Activated CD4-positive, alpha-beta memory T cell treated with anti-CD3 and anti-CD28 coated beads for 36 hours (primary cell): ENCODE data around the gene RHOH. TPM values are rescaled to one million over a fixed set of nuclear protein-coding genes. Genes with fewer than 3 reads are reported as not detected.
A peak's percentile ranks its signal among the peaks of the same experiment; 100 is the strongest.
"Not testable (repeated sequence)": the region's sequence is repeated elsewhere in the genome, so short reads cannot be mapped to it uniquely, and the experiment has no call there.

Source experiments
- CTCF ChIA-PET: fragments of 350-600 bp; sonication (Branson Sonifier 250); formaldehyde crosslinking; loops from one replicate; lab custom pipeline; 2021; ENCODE audit warnings: antibody characterized with exemption, inconsistent platforms; lab: Charles Lee
- POLR2A ChIA-PET: fragments of 350-600 bp; sonication (Branson Sonifier 250); formaldehyde crosslinking; loops from one replicate; lab custom pipeline; 2021; ENCODE audit warnings: antibody characterized with exemption; lab: Charles Lee
- DNase-seq: peaks from one replicate; pipeline ENCODE4 v3.0.0-alpha.2; 2020
- H3K27ac Mint-ChIP-seq: one replicate; pipeline ENCODE4 v1.8.0; 2021; ENCODE audit warnings: mixed read lengths
- H3K27me3 Mint-ChIP-seq: one replicate; pipeline ENCODE4 v1.8.0; 2021; ENCODE audit warnings: mixed read lengths
- H3K36me3 Mint-ChIP-seq: one replicate; pipeline ENCODE4 v1.8.0; 2021; ENCODE audit warnings: mixed read lengths
- H3K4me1 Mint-ChIP-seq: one replicate; pipeline ENCODE4 v1.8.0; 2021; ENCODE audit warnings: low read depth, mixed read lengths
- H3K4me3 Mint-ChIP-seq: one replicate; pipeline ENCODE4 v1.8.0; 2021; ENCODE audit warnings: mild to moderate bottlenecking, mixed read lengths
- H3K9me3 Mint-ChIP-seq: one replicate; pipeline ENCODE4 v1.8.0; 2021; ENCODE audit warnings: mixed read lengths
- intact Hi-C: fragments of 100-400 bp; cut with micrococcal nuclease; formaldehyde crosslinking; loops from one replicate; pipeline ENCODE4 v1.15.1; 2023
- total RNA-seq, 2 experiments: library from RNA; stranded (reverse); gene quantifications; one replicate each; pipeline ENCODE4 v1.2.3, GENCODE V29; 2021

RHOH gene
- total RNA-seq, 2 experiments from 2014 or later = 97.5 to 98.6 TPM

- DNase-seq, H3K36me3 Mint-ChIP-seq, intact Hi-C loops, H3K27me3 Mint-ChIP-seq, H3K9me3 Mint-ChIP-seq, H3K4me3 Mint-ChIP-seq: not testable (repeated sequence)
- POLR2A ChIA-PET = interaction anchor here (0.6 to 2.2 kb wide), 7 partner anchors 10 to 88 kb away, joined by 3 to 12 read pairs (median 5); no protein-coding TSS in a partner anchor
- CTCF ChIA-PET = interaction anchor here (0.7 to 2.3 kb wide), 5 partner anchors 27 to 151 kb away, joined by 3 to 16 read pairs (median 8); no protein-coding TSS in a partner anchor
- H3K27ac Mint-ChIP-seq = peak overlapping the region; percentile 82
- H3K4me1 Mint-ChIP-seq = peaks cover 55% of the 10 kb centered on the region
Observed at GRCh38 chr4:40282857-40283256, 86.0 kb downstream of the RHOH start.

- DNase-seq = peak; percentile 59
- peak overlapping the region; percentile 82 for H3K27ac Mint-ChIP-seq
- intact Hi-C loops = no loop called here
- H3K27me3 Mint-ChIP-seq = no peaks in the 10 kb centered on the region
- H3K4me1 Mint-ChIP-seq = peaks cover 57% of the 10 kb centered on the region
- no peaks in the 10 kb centered on the region for H3K36me3 Mint-ChIP-seq
- POLR2A ChIA-PET = interaction anchor here (0.6 to 2.2 kb wide), 11 partner anchors 9 to 88 kb away, joined by 3 to 12 read pairs (median 4); no protein-coding TSS in a partner anchor
- peaks cover 8% of the 10 kb centered on the region for H3K9me3 Mint-ChIP-seq
- H3K4me3 Mint-ChIP-seq = peak overlapping the region; percentile 55
- CTCF ChIA-PET = interaction anchor here (0.7 to 2.3 kb wide), 15 partner anchors 18 to 151 kb away, joined by 3 to 16 read pairs (median 3); no protein-coding TSS in a partner anchor
Observed at GRCh38 chr4:40283413-40283812, 86.6 kb downstream of the RHOH start.

- peak overlapping the region; percentile 82 for H3K27ac Mint-ChIP-seq
- peaks cover 60% of the 10 kb centered on the region for H3K4me1 Mint-ChIP-seq
- H3K36me3 Mint-ChIP-seq = no peaks in the 10 kb centered on the region
- H3K4me3 Mint-ChIP-seq = peak overlapping the region; percentile 55
- peak; percentile 92 for DNase-seq
- CTCF ChIA-PET = interaction anchor here (0.7 to 2.3 kb wide), 15 partner anchors 18 to 586 kb away, joined by 3 to 16 read pairs (median 3); partner anchors contain the start of gene UBE2K
- no peaks in the 10 kb centered on the region for H3K27me3 Mint-ChIP-seq
- POLR2A ChIA-PET = interaction anchor here (0.6 to 2.2 kb wide), 10 partner anchors 9 to 84 kb away, joined by 3 to 12 read pairs (median 4); no protein-coding TSS in a partner anchor
- intact Hi-C loops = loop anchor here (1.0 kb wide), 3 partner anchors 21 to 84 kb away; no protein-coding TSS in a partner anchor
- H3K9me3 Mint-ChIP-seq = peaks cover 8% of the 10 kb centered on the region
Observed at GRCh38 chr4:40283968-40284367, 87.1 kb downstream of the RHOH start.

GRCh38 chr4:40285692-40286091, 88.9 kb downstream of the RHOH start:
- POLR2A ChIA-PET = no interaction called here
- intact Hi-C loops = no loop called here
- no peak overlapping the region for H3K4me3 Mint-ChIP-seq
- H3K27me3 Mint-ChIP-seq = no peaks in the 10 kb centered on the region
- H3K4me1 Mint-ChIP-seq = peaks cover 72% of the 10 kb centered on the region
- CTCF ChIA-PET = no interaction called here
- H3K27ac Mint-ChIP-seq = peak overlapping the region; percentile 57
- DNase-seq = no peak
- H3K36me3 Mint-ChIP-seq = no peaks in the 10 kb centered on the region
- H3K9me3 Mint-ChIP-seq = peaks cover 8% of the 10 kb centered on the region

- no peak for DNase-seq
- intact Hi-C loops = no loop called here
- H3K9me3 Mint-ChIP-seq = peaks cover 2% of the 10 kb centered on the region
- ChIA-PET CTCF (interaction anchor here (1.5 to 2.7 kb wide), 3 partner anchors 19 to 37 kb away, joined by 4 to 14 read pairs (median 7); no protein-coding TSS in a partner anchor), POLR2A (interaction anchor here (0.7 to 1.1 kb wide), 3 partner anchors 19 to 88 kb away, joined by 3 to 5 read pairs (median 4); no protein-coding TSS in a partner anchor)
- H3K4me3 Mint-ChIP-seq = no peak overlapping the region
- no peaks in the 10 kb centered on the region for H3K27me3 Mint-ChIP-seq
- H3K27ac Mint-ChIP-seq = peak overlapping the region; percentile 75
- H3K4me1 Mint-ChIP-seq = peaks cover 64% of the 10 kb centered on the region
- H3K36me3 Mint-ChIP-seq = no peaks in the 10 kb centered on the region
Observed at GRCh38 chr4:40288566-40288965, 91.7 kb downstream of the RHOH start.

GRCh38 chr4:40289366-40290188, 92.7 kb downstream of the RHOH start:
- H3K27me3 Mint-ChIP-seq = no peaks in the 10 kb centered on the region
- ChIA-PET POLR2A (interaction anchor here (0.9 to 1.9 kb wide), 8 partner anchors 15 to 89 kb away, joined by 3 to 5 read pairs (median 3); no protein-coding TSS in a partner anchor), CTCF (interaction anchor here (0.6 to 4.1 kb wide), 9 partner anchors 11 to 140 kb away, joined by 3 to 18 read pairs (median 4); no protein-coding TSS in a partner anchor)
- peak; percentile 59 for DNase-seq
- H3K27ac Mint-ChIP-seq = peak overlapping the region; percentile 86
- H3K4me3 Mint-ChIP-seq = peak overlapping the region; percentile 44
- H3K4me1 Mint-ChIP-seq = peaks cover 54% of the 10 kb centered on the region
- no peaks in the 10 kb centered on the region for H3K36me3 Mint-ChIP-seq
- intact Hi-C loops = loop anchor here (1.0 to 5.0 kb wide), 2 partner anchors 16 to 1247 kb away; no protein-coding TSS in a partner anchor
- peaks cover 2% of the 10 kb centered on the region for H3K9me3 Mint-ChIP-seq

- H3K27me3 Mint-ChIP-seq, H3K9me3 Mint-ChIP-seq, H3K36me3 Mint-ChIP-seq: not testable (repeated sequence)
- CTCF ChIA-PET = interaction anchor here (0.9 to 4.1 kb wide), 6 partner anchors 9 to 26 kb away, joined by 3 to 18 read pairs (median 6); no protein-coding TSS in a partner anchor
- POLR2A ChIA-PET = interaction anchor here (0.6 to 1.9 kb wide), 7 partner anchors 14 to 96 kb away, joined by 3 to 5 read pairs (median 3); no protein-coding TSS in a partner anchor
- H3K27ac Mint-ChIP-seq = peak overlapping the region; percentile 86
- intact Hi-C loops = loop anchor here (5.0 kb wide), 1 partner anchor 1248 kb away; no protein-coding TSS in a partner anchor
- peak; percentile 50 for DNase-seq
- H3K4me3 Mint-ChIP-seq = peak overlapping the region; percentile 21
- peaks cover 49% of the 10 kb centered on the region for H3K4me1 Mint-ChIP-seq
Observed at GRCh38 chr4:40290611-40291186, 93.9 kb downstream of the RHOH start.

- CTCF ChIA-PET = interaction anchor here (1.0 to 4.1 kb wide), 2 partner anchors 12 to 18 kb away, joined by 4 to 18 read pairs; no protein-coding TSS in a partner anchor
- no peak overlapping the region for H3K4me3 Mint-ChIP-seq
Observed at GRCh38 chr4:40292313-40292759, 95.5 kb downstream of the RHOH start.

GRCh38 chr4:40294339-40294738, 97.5 kb downstream of the RHOH start:
- no peak overlapping the region for H3K27ac Mint-ChIP-seq
- H3K4me1 Mint-ChIP-seq = peaks cover 55% of the 10 kb centered on the region
- no peaks in the 10 kb centered on the region for H3K27me3 Mint-ChIP-seq
- peaks cover 4% of the 10 kb centered on the region for H3K9me3 Mint-ChIP-seq
- no peaks in the 10 kb centered on the region for H3K36me3 Mint-ChIP-seq
- POLR2A ChIA-PET = no interaction called here
- intact Hi-C loops = loop anchor here (5.0 kb wide), 1 partner anchor 1252 kb away; no protein-coding TSS in a partner anchor
- H3K4me3 Mint-ChIP-seq = no peak overlapping the region
- CTCF ChIA-PET = no interaction called here
- no peak for DNase-seq

More at GRCh38 chr4:40292313-40292759, 95.5 kb downstream of the RHOH start:
- Mint-ChIP-seq H3K4me1 (peaks cover 49% of the 10 kb centered on the region), H3K36me3 (no peaks in the 10 kb centered on the region), H3K9me3 (peaks cover 4% of the 10 kb centered on the region), H3K27ac (peak overlapping the region; percentile 34), H3K27me3 (no peaks in the 10 kb centered on the region)
- POLR2A ChIA-PET = interaction anchor here (1.1 kb wide), 1 partner anchor 9 kb away, joined by 3 read pairs; no protein-coding TSS in a partner anchor
- intact Hi-C loops = loop anchor here (5.0 kb wide), 1 partner anchor 1250 kb away; no protein-coding TSS in a partner anchor
- no peak for DNase-seq

GRCh38 chr4:40295030-40295429, 98.2 kb downstream of the RHOH start:
- CTCF ChIA-PET, DNase-seq, H3K27ac Mint-ChIP-seq, H3K36me3 Mint-ChIP-seq, POLR2A ChIA-PET, intact Hi-C loops, H3K27me3 Mint-ChIP-seq, H3K4me3 Mint-ChIP-seq, H3K9me3 Mint-ChIP-seq: not testable (repeated sequence)
- H3K4me1 Mint-ChIP-seq = peaks cover 55% of the 10 kb centered on the region

GRCh38 chr4:40295572-40295971, 98.7 kb downstream of the RHOH start:
- no peak for DNase-seq
- peaks cover 55% of the 10 kb centered on the region for H3K4me1 Mint-ChIP-seq
- no peaks in the 10 kb centered on the region for H3K36me3 Mint-ChIP-seq
- peaks cover 4% of the 10 kb centered on the region for H3K9me3 Mint-ChIP-seq
- no peaks in the 10 kb centered on the region for H3K27me3 Mint-ChIP-seq
- no peak overlapping the region for H3K4me3 Mint-ChIP-seq
- no peak overlapping the region for H3K27ac Mint-ChIP-seq
- POLR2A ChIA-PET = no interaction called here
- intact Hi-C loops = no loop called here
- CTCF ChIA-PET = no interaction called here
